ACC112 (cell line): ENCODE data around the gene PLD6.

ENCODE experiments used
- H2AFZ ChIP-seq: fragments of 200-600 bp; sonication (generic); one replicate; pipeline ENCODE4 v1.6.0; 2017; ENCODE audit warnings: antibody characterized with exemption, low read length; ENCODE audit not compliant: unreplicated experiment
- H3K27ac ChIP-seq: fragments of 200-600 bp; sonication (generic); 2 replicates; pipeline ENCODE4 v1.5.1; 2014; ENCODE audit warnings: low read depth, mild to moderate bottlenecking, antibody characterized with exemption, low read length, moderate library complexity
- H3K27me3 ChIP-seq: fragments of 200-600 bp; sonication (generic); 2 replicates; pipeline ENCODE4 v1.6.1; 2014; ENCODE audit warnings: mild to moderate bottlenecking, antibody characterized with exemption, low read length, moderate library complexity, mixed read lengths; ENCODE audit not compliant: insufficient read depth
- H3K36me3 ChIP-seq: fragments of 200-600 bp; sonication (generic); 2 replicates; pipeline ENCODE4 v1.6.1; 2016; ENCODE audit warnings: mild to moderate bottlenecking, antibody characterized with exemption, low read length, moderate library complexity, mixed read lengths; ENCODE audit not compliant: insufficient read depth
- H3K4me1 ChIP-seq: fragments of 200-600 bp; sonication (generic); one replicate; pipeline ENCODE4 v1.6.1; 2016; ENCODE audit warnings: low read length, mixed read lengths; ENCODE audit not compliant: insufficient read depth, unreplicated experiment, control insufficient read depth
- H3K4me3 ChIP-seq: fragments of 200-600 bp; sonication (generic); 2 replicates; pipeline ENCODE4 v1.5.1; 2014; ENCODE audit warnings: mild to moderate bottlenecking, low read depth, low read length
- H3K79me2 ChIP-seq: fragments of 200-600 bp; sonication (generic); one replicate; pipeline ENCODE4 v1.6.0; 2016; ENCODE audit warnings: low read length; ENCODE audit not compliant: control insufficient read depth, unreplicated experiment, insufficient read depth

PLD6 gene

DNA sequence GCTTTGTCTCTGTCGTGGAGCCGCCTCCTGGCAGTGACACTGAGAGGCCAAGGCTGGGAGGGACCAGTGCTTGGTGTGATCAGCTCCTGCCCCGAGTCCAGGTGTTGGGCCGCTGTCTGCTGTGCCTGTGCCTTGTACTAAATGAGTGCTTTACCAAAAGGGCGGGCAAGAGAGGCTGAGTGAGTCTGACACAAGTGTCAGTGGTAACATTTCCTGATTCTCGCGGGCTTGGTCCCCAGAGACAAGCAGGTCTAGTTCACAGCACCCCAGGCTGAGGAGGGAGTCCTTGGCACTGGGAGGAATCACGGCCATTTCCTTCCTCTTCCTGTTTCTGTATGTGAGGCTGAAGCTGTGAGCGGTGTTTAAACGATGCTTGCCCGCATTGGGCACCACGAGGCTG, 30.2 kb downstream of the PLD6 start:
- no peaks in the 10 kb centered on the region for H3K27me3 ChIP-seq
- no peak overlapping the region for H2AFZ ChIP-seq
- peaks cover 32% of the 10 kb centered on the region for H3K36me3 ChIP-seq
- H3K27ac ChIP-seq: no peak overlapping the region
- no peaks in the 10 kb centered on the region for H3K79me2 ChIP-seq
- no peak overlapping the region for H3K4me3 ChIP-seq
- H3K4me1 ChIP-seq: no peaks in the 10 kb centered on the region

GRCh38 chr17:17175340-17175739, 30.8 kb downstream of the PLD6 start:
- Histone ChIP-seq H3K36me3 (peaks cover 32% of the 10 kb centered on the region), H3K79me2 (no peaks in the 10 kb centered on the region), H3K27ac (no peak overlapping the region), H3K4me3 (no peak overlapping the region), H2AFZ (no peak overlapping the region), H3K27me3 (no peaks in the 10 kb centered on the region), H3K4me1 (no peaks in the 10 kb centered on the region)

GRCh38 chr17:17173921-17174320, 32.2 kb downstream of the PLD6 start:
- Histone ChIP-seq H3K36me3 (peaks cover 32% of the 10 kb centered on the region), H3K4me1 (no peaks in the 10 kb centered on the region), H3K79me2 (no peaks in the 10 kb centered on the region), H3K27me3 (no peaks in the 10 kb centered on the region), H3K27ac (no peak overlapping the region), H2AFZ (no peak overlapping the region), H3K4me3 (no peak overlapping the region)

GRCh38 chr17:17172990-17173389, 33.1 kb downstream of the PLD6 start:
- Histone ChIP-seq H3K27ac (no peak overlapping the region), H3K27me3 (no peaks in the 10 kb centered on the region), H3K4me1 (no peaks in the 10 kb centered on the region), H3K4me3 (no peak overlapping the region), H3K79me2 (no peaks in the 10 kb centered on the region), H2AFZ (no peak overlapping the region), H3K36me3 (peaks cover 30% of the 10 kb centered on the region)

- Histone ChIP-seq H3K4me1 (no peaks in the 10 kb centered on the region), H2AFZ (no peak overlapping the region), H3K36me3 (peaks cover 29% of the 10 kb centered on the region)
Measured at GRCh38 chr17:17172001-17172939, 33.9 kb downstream of the PLD6 start.

GRCh38 chr17:17171186-17171585, 34.9 kb downstream of the PLD6 start:
- H3K4me1 ChIP-seq: no peaks in the 10 kb centered on the region
- H3K4me3 ChIP-seq: no peak overlapping the region
- no peaks in the 10 kb centered on the region for H3K27me3 ChIP-seq
- peaks cover 21% of the 10 kb centered on the region for H3K36me3 ChIP-seq
- no peaks in the 10 kb centered on the region for H3K79me2 ChIP-seq
- no peak overlapping the region for H3K27ac ChIP-seq
- no peak overlapping the region for H2AFZ ChIP-seq

More at GRCh38 chr17:17172001-17172939, 33.9 kb downstream of the PLD6 start:
- H3K27ac ChIP-seq: no peak overlapping the region
- no peaks in the 10 kb centered on the region for H3K27me3 ChIP-seq
- H3K79me2 ChIP-seq: no peaks in the 10 kb centered on the region
- H3K4me3 ChIP-seq: no peak overlapping the region

GRCh38 chr17:17170346-17170985, 35.7 kb downstream of the PLD6 start:
- H3K27ac ChIP-seq: no peak overlapping the region
- H3K27me3 ChIP-seq: no peaks in the 10 kb centered on the region
- H3K36me3 ChIP-seq: peaks cover 24% of the 10 kb centered on the region
- H2AFZ ChIP-seq: no peak overlapping the region
- no peak overlapping the region for H3K4me3 ChIP-seq
- H3K4me1 ChIP-seq: no peaks in the 10 kb centered on the region
- no peaks in the 10 kb centered on the region for H3K79me2 ChIP-seq

DNA sequence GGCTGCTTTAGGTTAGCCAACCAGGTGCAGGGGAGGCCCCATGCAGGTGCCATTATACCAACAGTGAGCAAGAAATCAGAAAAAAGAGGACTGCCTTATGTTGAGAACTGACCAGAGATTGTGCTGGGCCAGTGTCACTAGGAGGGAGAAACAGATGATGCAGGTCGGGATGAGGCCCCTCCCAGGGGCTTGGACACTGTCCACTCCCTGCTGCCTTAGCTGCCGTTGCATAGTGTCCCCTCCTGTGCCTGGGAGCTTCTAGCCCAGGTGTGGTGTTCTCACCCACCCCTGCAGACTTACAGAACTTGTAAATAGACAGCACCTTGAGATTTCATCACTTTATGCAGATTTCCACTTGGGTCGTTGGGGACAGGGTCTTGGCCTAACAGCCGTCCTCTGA, 36.7 kb downstream of the PLD6 start:
- Histone ChIP-seq H3K79me2 (no peaks in the 10 kb centered on the region), H3K36me3 (peaks cover 25% of the 10 kb centered on the region), H3K27me3 (no peaks in the 10 kb centered on the region), H3K4me3 (no peak overlapping the region), H3K27ac (no peak overlapping the region), H3K4me1 (no peaks in the 10 kb centered on the region), H2AFZ (no peak overlapping the region)

DNA sequence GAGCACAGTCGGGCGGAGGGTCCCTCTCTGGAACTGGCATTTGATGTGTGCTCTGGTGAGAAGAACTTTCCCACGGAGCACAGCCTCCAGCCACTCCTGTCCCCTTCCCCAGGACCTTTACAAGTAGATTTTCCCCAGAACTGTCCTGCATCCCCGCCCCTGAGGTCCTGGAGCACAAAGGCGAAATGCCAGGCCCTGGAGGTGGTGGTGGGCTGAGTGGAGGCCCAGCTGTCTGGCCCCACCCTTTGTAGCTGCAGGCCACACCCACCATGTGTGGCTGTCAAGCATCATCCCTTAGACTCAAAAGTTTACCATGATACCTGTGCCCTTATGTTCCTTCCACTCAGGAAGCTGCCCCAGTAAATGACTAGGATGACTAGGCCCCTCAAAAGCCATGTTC, 37.7 kb downstream of the PLD6 start:
- H3K79me2 ChIP-seq: no peaks in the 10 kb centered on the region

DNA sequence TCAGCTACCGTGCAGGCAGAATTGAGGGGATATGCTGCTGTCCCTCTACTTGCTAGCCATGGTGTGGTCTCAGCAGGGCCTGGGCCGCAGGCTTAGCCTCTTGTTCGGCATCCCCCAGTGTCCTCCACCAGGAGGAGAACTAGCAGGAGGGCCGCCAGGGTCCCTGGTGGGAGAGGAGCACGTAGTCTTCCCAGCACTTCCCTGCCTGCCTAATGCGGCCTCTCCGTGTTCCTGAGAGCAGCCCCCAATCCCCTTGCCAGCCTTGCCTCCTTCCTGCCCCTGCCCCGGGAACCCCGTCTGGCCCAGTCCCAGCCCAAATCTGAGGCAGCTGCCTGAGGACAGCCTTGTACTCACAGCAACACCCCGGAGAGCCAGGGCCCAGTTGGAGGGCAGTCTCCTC, 38.1 kb downstream of the PLD6 start:
- Histone ChIP-seq H3K27ac (no peak overlapping the region), H3K4me3 (no peak overlapping the region), H2AFZ (no peak overlapping the region), H3K36me3 (peaks cover 22% of the 10 kb centered on the region), H3K4me1 (no peaks in the 10 kb centered on the region), H3K27me3 (no peaks in the 10 kb centered on the region), H3K79me2 (no peaks in the 10 kb centered on the region)

More for the DNA sequence above, 37.7 kb downstream of the PLD6 start:
- Histone ChIP-seq H3K4me1 (no peaks in the 10 kb centered on the region), H3K36me3 (peaks cover 25% of the 10 kb centered on the region), H3K27ac (no peak overlapping the region), H3K27me3 (no peaks in the 10 kb centered on the region), H3K4me3 (no peak overlapping the region), H2AFZ (no peak overlapping the region)

- H3K36me3 ChIP-seq: peaks cover 24% of the 10 kb centered on the region
- no peaks in the 10 kb centered on the region for H3K4me1 ChIP-seq
- H3K79me2 ChIP-seq: no peaks in the 10 kb centered on the region
- H3K4me3 ChIP-seq: no peak overlapping the region
- H3K27me3 ChIP-seq: no peaks in the 10 kb centered on the region
- H2AFZ ChIP-seq: no peak overlapping the region
- no peak overlapping the region for H3K27ac ChIP-seq
Measured at GRCh38 chr17:17167356-17167755, 38.8 kb downstream of the PLD6 start.
